ENCODE measurements around the gene NRBF2. TPM values are rescaled to one million over a fixed set of nuclear protein-coding genes. Genes with fewer than 3 reads are reported as not detected.

The NRBF2 gene
- total and polyA plus RNA-seq, 9 of the 15 experiments (the other 6 are each of a cell fraction or from before 2014, with no cell fraction given) = 20.8 to 52.1 (median 30.5) TPM

GRCh38 chr10:63166742-63167258, 33.7 kb downstream of the NRBF2 start (continued):
- TF ChIP-seq DEAF1 (CRISPR knock-in tag; IDR thresholded peaks at IDR 0.05) = peak; percentile 71
- TF ChIP-seq MYNN (IDR thresholded peaks at IDR 0.05) = no peak
- TF ChIP-seq MYNN (CRISPR knock-in tag; IDR thresholded peaks at IDR 0.05) = no peak
- no peak for TF ChIP-seq FOXP1 (CRISPR knock-in tag; IDR thresholded peaks at IDR 0.05)
- no peak for TF ChIP-seq ASH1L (IDR thresholded peaks at IDR 0.05; ENCODE audit: borderline replicate concordance, low read depth, partially characterized antibody)
- no peak for TF ChIP-seq ZNF583 (CRISPR knock-in tag; IDR thresholded peaks at IDR 0.05)
- no peak for TF ChIP-seq CREBBP (IDR thresholded peaks at IDR 0.05; ENCODE audit: low read depth, low read length)
- TF ChIP-seq TFAP4 (CRISPR knock-in tag; IDR thresholded peaks at IDR 0.05; ENCODE audit: borderline replicate concordance) = no peak
- no peak for TF ChIP-seq ARID3B (CRISPR knock-in tag; IDR thresholded peaks at IDR 0.05; ENCODE audit: borderline replicate concordance)
- TF ChIP-seq SRSF1 (IDR thresholded peaks at IDR 0.05; ENCODE audit: low read depth, low read length) = no peak
- no peak for TF ChIP-seq ZBTB43 (CRISPR knock-in tag; IDR thresholded peaks at IDR 0.05)
- no peak for TF ChIP-seq SMAD1 (IDR thresholded peaks at IDR 0.05; ENCODE audit: low read depth, low read length, partially characterized antibody)
- TF ChIP-seq ZNF512 (tag; IDR thresholded peaks at IDR 0.05) = no peak
- no peak for TF ChIP-seq NFRKB (IDR thresholded peaks at IDR 0.05; ENCODE audit: low read depth)
- TF ChIP-seq GABPB1 (CRISPR knock-in tag; IDR thresholded peaks at IDR 0.05) = no peak
- TF ChIP-seq PHB (CRISPR knock-in tag; IDR thresholded peaks at IDR 0.05) = no peak
- no peak for TF ChIP-seq MCM5 (IDR thresholded peaks at IDR 0.05; ENCODE audit: low read depth)
- no peak for TF ChIP-seq E4F1 (CRISPR knock-in tag; IDR thresholded peaks at IDR 0.05; ENCODE audit: borderline replicate concordance)
- no peak for TF ChIP-seq ZNF780A (CRISPR knock-in tag; IDR thresholded peaks at IDR 0.05)
- TF ChIP-seq FUS (optimal IDR thresholded peaks at IDR 0.05; ENCODE audit: low read depth, low read length) = no peak
- TF ChIP-seq FOXJ3 (CRISPR knock-in tag; IDR thresholded peaks at IDR 0.05) = no peak
